Stomach (tissue), 4 donors: Measurements from ENCODE around the gene GLDC.

ENCODE experiments used
- EP300 ChIP-seq: sonication (generic); formaldehyde crosslinking; IDR thresholded peaks from one replicate; pipeline ENCODE4 v1.6.1; 2017; ENCODE audit warnings: antibody characterized with exemption
- POLR2A ChIP-seq, 4 donors: fragments of 450-650 bp; IDR thresholded peaks; one replicate each; pipeline ENCODE4 v1.6.1; 2016; ENCODE audit warnings: antibody characterized with exemption in 4 of 4, control low read depth in 2 of 4, mild to moderate bottlenecking in 1 of 4, moderate library complexity in 1 of 4
- TF ChIP-seq, protein P1 (sequence below), 7 experiments: fragments of 450-650 bp in 4 of 7; fragments of 200-600 bp in 3 of 7; sonication (generic) in 3 of 7; IDR thresholded peaks; one replicate each; pipeline ENCODE4 v1.5.1; 2016 to 2019; ENCODE audit warnings: antibody characterized with exemption in 7 of 7, control low read depth in 2 of 7, mild to moderate bottlenecking in 1 of 7

DNA sequence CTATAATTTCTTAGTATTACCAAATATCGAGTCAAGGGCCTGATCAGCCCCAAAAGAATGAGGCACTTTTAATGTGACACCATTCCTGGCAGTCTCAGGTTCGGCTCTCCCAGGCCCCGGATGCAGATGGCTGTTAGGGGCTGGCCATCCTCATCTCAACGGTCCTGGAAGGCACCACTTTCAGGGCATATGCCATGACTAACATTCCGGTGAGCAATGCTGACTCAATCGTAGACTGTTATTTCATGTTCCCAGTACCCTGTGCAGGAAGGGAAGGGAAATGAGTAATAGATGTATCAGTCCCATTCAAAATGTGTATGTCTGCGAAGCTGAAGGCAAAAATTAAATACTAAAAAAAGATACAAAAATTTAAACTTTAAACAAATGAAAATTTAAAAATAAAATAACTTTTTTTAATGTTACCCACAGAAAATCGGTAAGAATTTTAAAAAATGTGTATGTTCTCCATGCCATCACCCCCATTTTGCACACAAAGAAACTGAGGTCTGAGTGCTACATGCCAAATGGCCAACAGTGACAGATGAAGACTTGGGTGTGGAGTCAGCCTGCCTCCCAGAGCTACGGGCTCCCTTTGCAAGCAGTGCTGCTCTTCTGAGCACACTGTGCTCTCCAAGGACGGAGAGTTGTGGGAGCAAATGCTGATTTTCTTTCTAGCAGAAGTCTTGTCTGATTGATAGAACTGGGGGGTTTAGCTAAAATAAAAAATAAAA is 79.0 kb downstream of the GLDC start:
- TF ChIP-seq, protein P1, sequence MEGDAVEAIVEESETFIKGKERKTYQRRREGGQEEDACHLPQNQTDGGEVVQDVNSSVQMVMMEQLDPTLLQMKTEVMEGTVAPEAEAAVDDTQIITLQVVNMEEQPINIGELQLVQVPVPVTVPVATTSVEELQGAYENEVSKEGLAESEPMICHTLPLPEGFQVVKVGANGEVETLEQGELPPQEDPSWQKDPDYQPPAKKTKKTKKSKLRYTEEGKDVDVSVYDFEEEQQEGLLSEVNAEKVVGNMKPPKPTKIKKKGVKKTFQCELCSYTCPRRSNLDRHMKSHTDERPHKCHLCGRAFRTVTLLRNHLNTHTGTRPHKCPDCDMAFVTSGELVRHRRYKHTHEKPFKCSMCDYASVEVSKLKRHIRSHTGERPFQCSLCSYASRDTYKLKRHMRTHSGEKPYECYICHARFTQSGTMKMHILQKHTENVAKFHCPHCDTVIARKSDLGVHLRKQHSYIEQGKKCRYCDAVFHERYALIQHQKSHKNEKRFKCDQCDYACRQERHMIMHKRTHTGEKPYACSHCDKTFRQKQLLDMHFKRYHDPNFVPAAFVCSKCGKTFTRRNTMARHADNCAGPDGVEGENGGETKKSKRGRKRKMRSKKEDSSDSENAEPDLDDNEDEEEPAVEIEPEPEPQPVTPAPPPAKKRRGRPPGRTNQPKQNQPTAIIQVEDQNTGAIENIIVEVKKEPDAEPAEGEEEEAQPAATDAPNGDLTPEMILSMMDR (IDR thresholded peaks at IDR 0.05): no peak
- TF ChIP-seq POLR2A (IDR thresholded peaks at IDR 0.05) (no peak), EP300 (no peak)
